Measurements from ENCODE around the gene OPCML.
"Not testable (repeated sequence)": the region's sequence is repeated elsewhere in the genome, so short reads cannot be mapped to it uniquely, and the experiment has no call there.

The OPCML gene

GRCh38 chr11:132396318-132396717, 1136.0 kb downstream of the OPCML start:
- Histone ChIP-seq H3K4me3 (ENCODE audit: low read depth, low read length) (no peak overlapping the region), H3K27ac (no peak overlapping the region), H3K9me3 (ENCODE audit: severe bottlenecking) (peaks cover 3% of the 10 kb centered on the region), H3K36me3 (no peaks in the 10 kb centered on the region), H3K27me3 (ENCODE audit: insufficient read depth, low read depth, severe bottlenecking) (no peaks in the 10 kb centered on the region)
- TF ChIP-seq CTCF (IDR thresholded peaks at IDR 0.05; ENCODE audit: low read depth, low read length) = no peak
- no peak for DNase-seq

- Histone ChIP-seq H3K4me3 (ENCODE audit: low read depth, low read length) (no peak overlapping the region), H3K36me3 (no peaks in the 10 kb centered on the region), H3K9me3 (ENCODE audit: severe bottlenecking) (peaks cover 3% of the 10 kb centered on the region), H3K27ac (no peak overlapping the region), H3K27me3 (ENCODE audit: insufficient read depth, low read depth, severe bottlenecking) (no peaks in the 10 kb centered on the region)
- no peak for TF ChIP-seq CTCF (IDR thresholded peaks at IDR 0.05; ENCODE audit: low read depth, low read length)
- DNase-seq = no peak
Measured at GRCh38 chr11:132395434-132395833, 1136.9 kb downstream of the OPCML start.

GRCh38 chr11:132379540-132379939, 1152.8 kb downstream of the OPCML start:
- H3K4me3 ChIP-seq (ENCODE audit: low read depth, low read length) = no peak overlapping the region
- no peak for TF ChIP-seq CTCF (IDR thresholded peaks at IDR 0.05; ENCODE audit: low read depth, low read length)
- H3K27me3 ChIP-seq (ENCODE audit: insufficient read depth, low read depth, severe bottlenecking) = no peaks in the 10 kb centered on the region
- no peak for DNase-seq
- H3K27ac ChIP-seq = no peak overlapping the region
- peaks cover 3% of the 10 kb centered on the region for H3K9me3 ChIP-seq (ENCODE audit: severe bottlenecking)
- no peaks in the 10 kb centered on the region for H3K36me3 ChIP-seq

GRCh38 chr11:132373405-132374143, 1158.7 kb downstream of the OPCML start:
- H3K9me3 ChIP-seq (ENCODE audit: severe bottlenecking) = no peaks in the 10 kb centered on the region
- 0 out of 2 replicates have a peak, but pooled peaks have one; percentile 13 for TF ChIP-seq CTCF (IDR thresholded peaks at IDR 0.05; ENCODE audit: low read depth, low read length)
- no peak overlapping the region for H3K4me3 ChIP-seq (ENCODE audit: low read depth, low read length)
- no peaks in the 10 kb centered on the region for H3K36me3 ChIP-seq
- no peak overlapping the region for H3K27ac ChIP-seq
- H3K27me3 ChIP-seq (ENCODE audit: insufficient read depth, low read depth, severe bottlenecking) = no peaks in the 10 kb centered on the region
- DNase-seq = peak; percentile 11

- H3K27ac ChIP-seq; H3K27me3 ChIP-seq (ENCODE audit: insufficient read depth, low read depth, severe bottlenecking); DNase-seq; H3K36me3 ChIP-seq; H3K4me3 ChIP-seq (ENCODE audit: low read depth, low read length); H3K9me3 ChIP-seq (ENCODE audit: severe bottlenecking): not testable (repeated sequence)
Measured at GRCh38 chr11:132370114-132370513, 1162.2 kb downstream of the OPCML start.

- Histone ChIP-seq H3K4me3 (ENCODE audit: low read depth, low read length) (no peak overlapping the region), H3K27ac (no peak overlapping the region), H3K9me3 (ENCODE audit: severe bottlenecking) (no peaks in the 10 kb centered on the region), H3K36me3 (no peaks in the 10 kb centered on the region), H3K27me3 (ENCODE audit: insufficient read depth, low read depth, severe bottlenecking) (no peaks in the 10 kb centered on the region)
- DNase-seq = no peak
- no peak for TF ChIP-seq CTCF (IDR thresholded peaks at IDR 0.05; ENCODE audit: low read depth, low read length)
Measured at GRCh38 chr11:132367293-132367692, 1165.0 kb downstream of the OPCML start.

All from WERI-Rb-1 (cell line).